ENCODE data around the gene AIFM2.

GRCh38 chr10:70169011-70169410 is 36.4 kb upstream of the AIFM2 start:
- no peak for TF ChIP-seq EZH2 (IDR thresholded peaks at IDR 0.05; ENCODE audit: borderline replicate concordance, control insufficient read depth, low read depth, low read length)
- TF ChIP-seq EP300 (IDR thresholded peaks at IDR 0.05; ENCODE audit: borderline replicate concordance in 1 of 2, control insufficient read depth in 1 of 2, low read depth in 2 of 2, low read length in 2 of 2) = no peak
- no peak for TF ChIP-seq CTCF (IDR thresholded peaks at IDR 0.05 in 2 of 3, conservative IDR thresholded peaks at IDR 0.05 in 1 of 3; ENCODE audit: control insufficient read depth in 2 of 3, extremely low read depth in 1 of 3, insufficient read depth in 1 of 3, low read depth in 3 of 3, low read length in 3 of 3)
- TF ChIP-seq ZBTB33 (IDR thresholded peaks at IDR 0.05) = no peak
- no peak for TF ChIP-seq JUND (IDR thresholded peaks at IDR 0.05; ENCODE audit: low read depth, low read length)
- TF ChIP-seq MYC (IDR thresholded peaks at IDR 0.05; ENCODE audit: insufficient read depth, insufficient read length, insufficient replicate concordance, low read length, severe bottlenecking) = no peak
- TF ChIP-seq HDAC6 (IDR thresholded peaks at IDR 0.05; ENCODE audit: unreplicated experiment) = no peak

All from GM12878 (cell line).